Astrocyte (in vitro differentiated cells and primary cell): ENCODE results near the gene ADGRB3. TPM values are rescaled to one million over a fixed set of nuclear protein-coding genes. Genes with fewer than 3 reads are reported as not detected.

Experiments
- DNase-seq: peaks from one replicate; pipeline ENCODE4 v3.0.0-alpha.2; 2010; ENCODE audit warnings: low read depth
- FAIRE-seq: peaks from 2 replicates; lab custom pipeline; 2011; peaks lifted over from hg19 to GRCh38; lab: Jason Lieb, UNC
- H2AFZ ChIP-seq: 2 replicates; pipeline ENCODE4 v1.6.0; 2012; ENCODE audit warnings: low read depth, low read length, inconsistent platforms
- H3K27ac ChIP-seq: 2 replicates; pipeline ENCODE4 v1.5.1; 2011; ENCODE audit warnings: low read depth, low read length, inconsistent platforms
- H3K27me3 ChIP-seq: 2 replicates; pipeline ENCODE4 v1.6.0; 2011; ENCODE audit warnings: low read length, inconsistent platforms; ENCODE audit not compliant: insufficient read depth
- H3K36me3 ChIP-seq: 2 replicates; pipeline ENCODE4 v1.5.1; 2011; ENCODE audit warnings: low read length, inconsistent platforms; ENCODE audit not compliant: insufficient read depth
- H3K4me1 ChIP-seq: 2 replicates; pipeline ENCODE4 v1.5.1; 2011; ENCODE audit warnings: low read length, inconsistent platforms; ENCODE audit not compliant: insufficient read depth
- H3K4me2 ChIP-seq: 2 replicates; pipeline ENCODE4 v1.6.0; 2012; ENCODE audit warnings: low read length, inconsistent platforms
- H3K4me3 ChIP-seq: 2 replicates; pipeline ENCODE4 v1.5.1; 2011; ENCODE audit warnings: low read depth, mild to moderate bottlenecking, low read length, inconsistent platforms; ENCODE audit not compliant: insufficient read depth
- H3K79me2 ChIP-seq: 2 replicates; pipeline ENCODE4 v1.6.0; 2012; ENCODE audit warnings: mild to moderate bottlenecking, low read length, inconsistent platforms; ENCODE audit not compliant: insufficient read depth
- H3K9ac ChIP-seq: 2 replicates; pipeline ENCODE4 v1.6.0; 2012; ENCODE audit warnings: mild to moderate bottlenecking, low read length, inconsistent platforms
- H3K9me3 ChIP-seq: 2 replicates; pipeline ENCODE4 v1.5.1; 2012; ENCODE audit warnings: low read depth, mild to moderate bottlenecking, low read length, inconsistent platforms; ENCODE audit not compliant: insufficient read depth
- H4K20me1 ChIP-seq: 2 replicates; pipeline ENCODE4 v1.6.0; 2012; ENCODE audit warnings: low read length, inconsistent platforms; ENCODE audit not compliant: insufficient read depth
- H3K27ac Mint-ChIP-seq: one replicate; pipeline ENCODE4 v1.8.0; 2021; ENCODE audit warnings: mild to moderate bottlenecking, mixed read lengths; ENCODE audit not compliant: unreplicated experiment
- H3K27me3 Mint-ChIP-seq: one replicate; pipeline ENCODE4 v1.8.0; 2021; ENCODE audit warnings: low read depth, mixed read lengths; ENCODE audit not compliant: unreplicated experiment
- H3K36me3 Mint-ChIP-seq: one replicate; pipeline ENCODE4 v1.8.0; 2021; ENCODE audit warnings: low read depth, mixed read lengths; ENCODE audit not compliant: unreplicated experiment
- H3K4me1 Mint-ChIP-seq: one replicate; pipeline ENCODE4 v1.8.0; 2021; ENCODE audit warnings: low read depth, mixed read lengths; ENCODE audit not compliant: unreplicated experiment
- H3K4me3 Mint-ChIP-seq: one replicate; pipeline ENCODE4 v1.8.0; 2021; ENCODE audit warnings: mild to moderate bottlenecking, moderate library complexity, mixed read lengths; ENCODE audit not compliant: unreplicated experiment
- H3K9me3 Mint-ChIP-seq: one replicate; pipeline ENCODE4 v1.8.0; 2021; ENCODE audit warnings: mild to moderate bottlenecking, mixed read lengths; ENCODE audit not compliant: unreplicated experiment
- CTCF ChIP-seq: IDR thresholded peaks from 2 replicates; pipeline ENCODE4 v1.5.1; 2011; ENCODE audit warnings: low read depth, mild to moderate bottlenecking, inconsistent platforms, low read length, moderate library complexity; ENCODE audit not compliant: insufficient read depth
- EZH2 ChIP-seq: IDR thresholded peaks from 2 replicates; pipeline ENCODE4 v1.6.1; 2012; ENCODE audit warnings: mild to moderate bottlenecking, low read length, inconsistent platforms; ENCODE audit not compliant: insufficient read depth
- total RNA-seq: library from RNA; stranded (reverse); gene quantifications from 2 replicates; pipeline ENCODE4 v1.2.1, GENCODE V29; 2021

The ADGRB3 gene
- total RNA-seq, 1 donor from 2014 or later, result 0.77 TPM

GRCh38 chr6:69311888-69312287 is 676.8 kb downstream of the ADGRB3 start:
- Histone ChIP-seq H3K4me3 (no peak overlapping the region), H3K9ac (no peak overlapping the region), H3K79me2 (no peaks in the 10 kb centered on the region), H3K4me1 (no peaks in the 10 kb centered on the region), H2AFZ (no peak overlapping the region), H3K4me2 (no peak overlapping the region), H3K27me3 (no peaks in the 10 kb centered on the region), H3K9me3 (no peaks in the 10 kb centered on the region), H3K27ac (no peak overlapping the region), H3K36me3 (no peaks in the 10 kb centered on the region), H4K20me1 (no peaks in the 10 kb centered on the region)
- DNase-seq, result no peak
- no peak overlapping the region for H3K27ac Mint-ChIP-seq
- no peaks in the 10 kb centered on the region for H3K9me3 Mint-ChIP-seq
- TF ChIP-seq CTCF, result no peak
- no peak for TF ChIP-seq EZH2
- no peaks in the 10 kb centered on the region for H3K4me1 Mint-ChIP-seq
- H3K4me3 Mint-ChIP-seq, result no peak overlapping the region
- no peaks in the 10 kb centered on the region for H3K27me3 Mint-ChIP-seq
- H3K36me3 Mint-ChIP-seq, result no peaks in the 10 kb centered on the region
- FAIRE-seq, result no peak

- no peak for DNase-seq
- H3K9ac ChIP-seq, result no peak overlapping the region
These were observed 678.9 kb downstream of the ADGRB3 start for GRCh38 chr6:69314001-69314400.

More at GRCh38 chr6:69314001-69314400, 678.9 kb downstream of the ADGRB3 start:
- Mint-ChIP-seq H3K9me3 (no peaks in the 10 kb centered on the region), H3K4me3 (no peak overlapping the region), H3K4me1 (no peaks in the 10 kb centered on the region), H3K36me3 (no peaks in the 10 kb centered on the region), H3K27ac (no peak overlapping the region), H3K27me3 (no peaks in the 10 kb centered on the region)
- TF ChIP-seq EZH2 (no peak), CTCF (no peak)
- Histone ChIP-seq H3K4me2 (no peak overlapping the region), H3K36me3 (no peaks in the 10 kb centered on the region), H3K9me3 (no peaks in the 10 kb centered on the region), H3K27me3 (no peaks in the 10 kb centered on the region), H3K27ac (no peak overlapping the region), H2AFZ (no peak overlapping the region), H4K20me1 (no peaks in the 10 kb centered on the region), H3K4me3 (no peak overlapping the region), H3K79me2 (no peaks in the 10 kb centered on the region), H3K4me1 (no peaks in the 10 kb centered on the region)
- no peak for FAIRE-seq
